RWPE2 (cell line): Measurements from ENCODE around the gene LCTL.
"Not testable (repeated sequence)": the region's sequence is repeated elsewhere in the genome, so short reads cannot be mapped to it uniquely, and the experiment has no call there.

ENCODE experiments used
- ATAC-seq: fragments of 200-7000 bp; cut with Tn5 transposase; 3 replicates; pipeline ENCODE4 v1.9.1; 2021; ENCODE audit warnings: low read depth
- DNase-seq: peaks from one replicate; pipeline ENCODE4 v3.0.0-alpha.2; 2020; ENCODE audit warnings: low spot score
- H3K27ac ChIP-seq: fragments of 450-650 bp; 2 replicates; pipeline ENCODE4 v1.5.1; 2017; ENCODE audit warnings: mild to moderate bottlenecking; ENCODE audit not compliant: poor library complexity, severe bottlenecking
- H3K27me3 ChIP-seq: fragments of 250-450 bp; sonication (Bioruptor Pico); 2 replicates; pipeline ENCODE4 v1.5.1; 2021; ENCODE audit warnings: mild to moderate bottlenecking, moderate library complexity; ENCODE audit not compliant: insufficient read depth, poor library complexity, severe bottlenecking
- H3K36me3 ChIP-seq: fragments of 250-450 bp; sonication (Bioruptor Pico); 2 replicates; pipeline ENCODE4 v1.5.1; 2020; ENCODE audit warnings: low read depth, mild to moderate bottlenecking, moderate library complexity
- H3K4me1 ChIP-seq: fragments of 250-450 bp; sonication (Bioruptor Pico); 2 replicates; pipeline ENCODE4 v1.5.1; 2021; ENCODE audit warnings: mild to moderate bottlenecking, moderate library complexity; ENCODE audit not compliant: insufficient read depth, poor library complexity, severe bottlenecking
- H3K4me3 ChIP-seq: fragments of 250-450 bp; sonication (Bioruptor Pico); 2 replicates; pipeline ENCODE4 v1.5.1; 2021; ENCODE audit warnings: mild to moderate bottlenecking, moderate library complexity; ENCODE audit not compliant: severe bottlenecking
- H3K9me3 ChIP-seq: fragments of 250-450 bp; sonication (Bioruptor Pico); 2 replicates; pipeline ENCODE4 v1.5.1; 2021; ENCODE audit warnings: mild to moderate bottlenecking, moderate library complexity; ENCODE audit not compliant: severe bottlenecking
- CTCF ChIP-seq: fragments of 450-650 bp; IDR thresholded peaks from one replicate; pipeline ENCODE4 v1.5.1; 2017; ENCODE audit warnings: mild to moderate bottlenecking, moderate library complexity; ENCODE audit not compliant: poor library complexity, severe bottlenecking

LCTL gene

GRCh38 chr15:66593219-66593780 lies 27.5 kb upstream of the LCTL start:
- H3K4me3 ChIP-seq, result no peak overlapping the region
- H3K27ac ChIP-seq, result no peak overlapping the region
- no peaks in the 10 kb centered on the region for H3K4me1 ChIP-seq
- TF ChIP-seq CTCF, result no peak
- ATAC-seq (peak; percentile 20; the same call in 1 of the 3 replicates), DNase-seq (no peak)
- no peaks in the 10 kb centered on the region for H3K36me3 ChIP-seq
- no peaks in the 10 kb centered on the region for H3K27me3 ChIP-seq
- H3K9me3 ChIP-seq, result no peaks in the 10 kb centered on the region

- H3K4me3 ChIP-seq, result no peak overlapping the region
- ATAC-seq, result no peak
- H3K27me3 ChIP-seq, result no peaks in the 10 kb centered on the region
- no peak overlapping the region for H3K27ac ChIP-seq
- H3K9me3 ChIP-seq, result no peaks in the 10 kb centered on the region
- H3K4me1 ChIP-seq, result no peaks in the 10 kb centered on the region
- no peaks in the 10 kb centered on the region for H3K36me3 ChIP-seq
- no peak for TF ChIP-seq CTCF
- no peak for DNase-seq
These were observed 26.9 kb upstream of the LCTL start for GRCh38 chr15:66592505-66593218.

GRCh38 chr15:66591322-66591862 lies 25.6 kb upstream of the LCTL start:
- ATAC-seq (no peak), DNase-seq (no peak)
- no peak for TF ChIP-seq CTCF
- Histone ChIP-seq H3K36me3 (no peaks in the 10 kb centered on the region), H3K4me3 (no peak overlapping the region), H3K4me1 (no peaks in the 10 kb centered on the region), H3K9me3 (no peaks in the 10 kb centered on the region), H3K27me3 (no peaks in the 10 kb centered on the region), H3K27ac (no peak overlapping the region)

- no peaks in the 10 kb centered on the region for H3K36me3 ChIP-seq
- DNase-seq (no peak), ATAC-seq (no peak)
- no peaks in the 10 kb centered on the region for H3K4me1 ChIP-seq
- no peak for TF ChIP-seq CTCF
- H3K9me3 ChIP-seq, result no peaks in the 10 kb centered on the region
- H3K27me3 ChIP-seq, result no peaks in the 10 kb centered on the region
- no peak overlapping the region for H3K27ac ChIP-seq
- H3K4me3 ChIP-seq, result no peak overlapping the region
These were observed 24.6 kb upstream of the LCTL start for GRCh38 chr15:66590435-66590834.

GRCh38 chr15:66589429-66589828 lies 23.6 kb upstream of the LCTL start:
- not testable (repeated sequence) for H3K4me3 ChIP-seq, H3K9me3 ChIP-seq, H3K27me3 ChIP-seq, ATAC-seq, H3K4me1 ChIP-seq, DNase-seq, H3K27ac ChIP-seq, H3K36me3 ChIP-seq
